Fibroblast of skin of left biceps (primary cell): ENCODE measurements around the gene KIF3C.

Experiments used
- DNase-seq, 2 experiments: peaks; one replicate each; pipeline ENCODE4 v3.0.0-alpha.2; 2013; ENCODE audit warnings: low read depth in 2 of 2

KIF3C gene

GRCh38 chr2:25877431-25878360, 104.6 kb downstream of the KIF3C start:
- DNase-seq, result no peak
